ENCODE results near the gene TCTN3. TPM values are rescaled to one million over a fixed set of nuclear protein-coding genes. Genes with fewer than 3 reads are reported as not detected.
"Not testable (repeated sequence)": the region's sequence is repeated elsewhere in the genome, so short reads cannot be mapped to it uniquely, and the experiment has no call there.

TCTN3 gene
- total RNA-seq, 1 experiment from 2014 or later: 57.8 TPM

- no peak for DNase-seq (ENCODE audit: low spot score)
Measured at GRCh38 chr10:95626500-95626899, 67.2 kb downstream of the TCTN3 start.

- DNase-seq (ENCODE audit: low spot score): not testable (repeated sequence)
Measured at GRCh38 chr10:95620415-95620814, 73.3 kb downstream of the TCTN3 start.

- no peak for DNase-seq (ENCODE audit: low spot score)
Measured at GRCh38 chr10:95618101-95618500, 75.6 kb downstream of the TCTN3 start.

- DNase-seq (ENCODE audit: low spot score): no peak
Measured at GRCh38 chr10:95616446-95616845, 77.3 kb downstream of the TCTN3 start.

Other genes starting within 250 kb of the TCTN3 start
- 1.4 and 4.0 TPM in 2 replicates for gene SORBS1, start 132.6 kb downstream of the TCTN3 start, total RNA-seq (2014; rRNA removed; shearing (Covaris generic))
- 78.3 and 80.4 TPM in 2 replicates for gene ALDH18A1, start 37.2 kb downstream of the TCTN3 start, total RNA-seq (2014; rRNA removed; shearing (Covaris generic))
- gene ENTPD1, start 62.2 kb upstream of the TCTN3 start, total RNA-seq (2014; rRNA removed; shearing (Covaris generic)): 0.12 TPM in 1 of 2 replicates, not detected in the other
- 3.0 TPM in 1 of 2 replicates, not detected in the other for gene CC2D2B, start 214.0 kb upstream of the TCTN3 start, total RNA-seq (2014; rRNA removed; shearing (Covaris generic))